Measurements from ENCODE around the gene PRKCZ. TPM values are rescaled to one million over a fixed set of nuclear protein-coding genes. Genes with fewer than 3 reads are reported as not detected.
"Not testable (repeated sequence)": the region's sequence is repeated elsewhere in the genome, so short reads cannot be mapped to it uniquely, and the experiment has no call there.

Gene PRKCZ
- total RNA-seq, 1 experiment from 2014 or later = 56.8 TPM

- H3K4me1 ChIP-seq (ENCODE audit: insufficient read depth, low read length) = peaks cover 29% of the 10 kb centered on the region
- no TSS peak for BruUV-seq (replicated peaks)
- H3K9ac ChIP-seq (ENCODE audit: low read length) = no peak overlapping the region
These were observed 86.4 kb downstream of the PRKCZ start for GRCh38 chr1:2136386-2137235.

DNA sequence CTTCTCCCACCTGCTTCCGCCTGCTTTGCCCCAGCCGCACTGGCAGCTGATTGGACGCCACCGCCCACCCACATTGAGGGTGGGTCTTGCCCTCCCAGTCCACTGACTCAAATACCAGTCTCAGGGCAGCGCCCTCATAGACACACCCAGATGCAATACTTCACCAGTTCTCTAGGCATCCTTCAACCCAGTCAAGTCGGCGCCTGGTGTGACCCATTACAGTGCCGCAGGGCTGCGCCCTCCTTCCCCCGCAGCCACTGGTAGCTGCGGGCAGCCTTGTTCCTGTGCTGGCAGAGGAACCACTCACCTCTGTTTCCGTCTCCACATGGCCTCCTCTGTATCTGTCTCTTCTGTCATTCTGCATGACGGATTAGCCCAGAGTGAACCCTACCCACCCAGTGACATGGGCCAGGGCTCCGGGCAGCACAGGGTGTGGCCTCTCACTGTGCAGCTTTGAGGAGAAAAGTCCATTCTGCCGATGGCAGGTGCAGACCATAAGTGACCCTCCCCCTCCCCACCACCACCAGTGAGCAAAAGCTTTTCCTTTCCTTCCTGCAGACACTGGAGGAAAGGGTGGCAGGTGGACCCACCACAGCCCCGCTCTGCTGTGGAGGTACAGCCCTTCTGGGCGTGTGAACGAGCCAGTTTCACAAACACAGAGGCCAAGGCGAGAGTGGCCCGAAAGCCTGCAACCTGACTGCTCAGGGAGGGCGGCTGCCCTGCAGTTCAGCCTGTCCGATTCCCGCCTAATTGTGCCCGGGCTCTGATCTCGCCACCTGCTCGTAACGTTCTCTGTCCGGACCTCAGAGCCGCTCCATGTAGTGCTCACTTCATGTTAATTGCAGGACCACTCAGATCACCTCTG, 87.3 kb downstream of the PRKCZ start:
- Histone ChIP-seq H3K9me3 (ENCODE audit: low read length) (no peaks in the 10 kb centered on the region), H4K20me1 (ENCODE audit: low read length) (no peaks in the 10 kb centered on the region), H3F3A (ENCODE audit: low read length, unreplicated experiment) (no peaks in the 10 kb centered on the region), H3K4me1 (ENCODE audit: insufficient read depth, low read length) (peaks cover 22% of the 10 kb centered on the region), H3K9ac (ENCODE audit: low read length) (no peak overlapping the region), H3K79me2 (ENCODE audit: low read length) (no peaks in the 10 kb centered on the region), H3K27me3 (ENCODE audit: low read length) (no peaks in the 10 kb centered on the region), H3K9me2 (replicated peaks; ENCODE audit: low read length) (no peaks in the 10 kb centered on the region), H3K4me3 (ENCODE audit: low read length) (no peak overlapping the region), H2AFZ (ENCODE audit: low read length) (no peak overlapping the region), H3K36me3 (ENCODE audit: low read depth, low read length) (no peaks in the 10 kb centered on the region; the same call in 1 of the 2 replicates), H3K27ac (ENCODE audit: low read length) (no peak overlapping the region), H3K4me2 (ENCODE audit: low read length) (no peak overlapping the region)
- TF ChIP-seq EZH2 (IDR thresholded peaks at IDR 0.05; ENCODE audit: low read length, unreplicated experiment) (no peak), CTCF (conservative IDR thresholded peaks at IDR 0.05; ENCODE audit: low read depth, low read length) (no peak), EZH2phosphoT487 (IDR thresholded peaks at IDR 0.05; ENCODE audit: borderline replicate concordance, low read length) (no peak)
- ATAC-seq = no peak
- no TSS peak for BruUV-seq (replicated peaks)
- intact Hi-C loops (cut with micrococcal nuclease) = no loop called here
- ChIA-PET CTCF (no interaction called here), POLR2A (ENCODE audit: unreplicated experiment) (no interaction called here)
- DNase-seq = no peak

More at GRCh38 chr1:2136386-2137235, 86.4 kb downstream of the PRKCZ start:
- ChIA-PET CTCF (no interaction called here), POLR2A (ENCODE audit: unreplicated experiment) (no interaction called here)
- intact Hi-C loops (cut with micrococcal nuclease) = no loop called here
- no peaks in the 10 kb centered on the region for H4K20me1 ChIP-seq (ENCODE audit: low read length)
- H3K27ac ChIP-seq (ENCODE audit: low read length) = no peak overlapping the region
- H3K27me3 ChIP-seq (ENCODE audit: low read length) = no peaks in the 10 kb centered on the region
- H2AFZ ChIP-seq (ENCODE audit: low read length) = no peak overlapping the region
- no peaks in the 10 kb centered on the region for H3K9me2 ChIP-seq (replicated peaks; ENCODE audit: low read length)
- no peaks in the 10 kb centered on the region; the same call in 1 of the 2 replicates for H3K36me3 ChIP-seq (ENCODE audit: low read depth, low read length)
- no peak overlapping the region for H3K4me2 ChIP-seq (ENCODE audit: low read length)
- TF ChIP-seq EZH2phosphoT487 (IDR thresholded peaks at IDR 0.05; ENCODE audit: borderline replicate concordance, low read length) = no peak
- no peak for TF ChIP-seq CTCF (conservative IDR thresholded peaks at IDR 0.05; ENCODE audit: low read depth, low read length)
- no peak for TF ChIP-seq EZH2 (IDR thresholded peaks at IDR 0.05; ENCODE audit: low read length, unreplicated experiment)
- no peak for ATAC-seq
- H3K79me2 ChIP-seq (ENCODE audit: low read length) = no peaks in the 10 kb centered on the region
- no peak for DNase-seq
- no peaks in the 10 kb centered on the region for H3F3A ChIP-seq (ENCODE audit: low read length, unreplicated experiment)
- H3K4me3 ChIP-seq (ENCODE audit: low read length) = no peak overlapping the region
- no peaks in the 10 kb centered on the region for H3K9me3 ChIP-seq (ENCODE audit: low read length)

GRCh38 chr1:2139156-2139555, 88.9 kb downstream of the PRKCZ start:
- BruUV-seq (replicated peaks); H3F3A ChIP-seq (ENCODE audit: low read length, unreplicated experiment); H3K9me3 ChIP-seq (ENCODE audit: low read length); H3K79me2 ChIP-seq (ENCODE audit: low read length); DNase-seq; H3K9me2 ChIP-seq (replicated peaks; ENCODE audit: low read length); H3K36me3 ChIP-seq (ENCODE audit: low read depth, low read length); POLR2A ChIA-PET (ENCODE audit: unreplicated experiment); H2AFZ ChIP-seq (ENCODE audit: low read length); intact Hi-C loops (cut with micrococcal nuclease); H3K4me3 ChIP-seq (ENCODE audit: low read length); H3K9ac ChIP-seq (ENCODE audit: low read length); H3K4me2 ChIP-seq (ENCODE audit: low read length); H3K27ac ChIP-seq (ENCODE audit: low read length); H3K27me3 ChIP-seq (ENCODE audit: low read length); ATAC-seq; H4K20me1 ChIP-seq (ENCODE audit: low read length): not testable (repeated sequence)
- CTCF ChIA-PET = interaction anchor here (0.5 to 1.4 kb wide), 2 partner anchors 35 to 230 kb away, joined by 4 to 15 read pairs; no protein-coding TSS in a partner anchor
- peaks cover 12% of the 10 kb centered on the region for H3K4me1 ChIP-seq (ENCODE audit: insufficient read depth, low read length)

Data from PC-3 (cell line).